Stimulated activated CD4-positive, alpha-beta T cell treated with anti-CD3 and anti-CD28 coated beads, Interleukin-1b, Interleukin-23, amount 100 ng/mL, for 1 hour (primary cell): ENCODE measurements around the gene FAM83F.

ENCODE experiments used
- DNase-seq, 2 donors: peaks; one replicate each; pipeline ENCODE4 v3.0.0-alpha.2; 2020; ENCODE audit warnings: low read depth in 2 of 2

The FAM83F gene

GRCh38 chr22:39965748-39966147 is 29.0 kb upstream of the FAM83F start:
- DNase-seq: no peak

- no peak for DNase-seq
Measured at GRCh38 chr22:39966470-39966869, 28.3 kb upstream of the FAM83F start.

- no peak for DNase-seq
Measured at GRCh38 chr22:39967103-39967829, 27.5 kb upstream of the FAM83F start.

GRCh38 chr22:39967996-39968972 is 26.5 kb upstream of the FAM83F start:
- no peak for DNase-seq

GRCh38 chr22:39970742-39971141 is 24.0 kb upstream of the FAM83F start:
- no peak for DNase-seq

GRCh38 chr22:39972641-39973040 is 22.1 kb upstream of the FAM83F start:
- no peak for DNase-seq

- DNase-seq: no peak
Measured at GRCh38 chr22:39973656-39974055, 21.1 kb upstream of the FAM83F start.

- DNase-seq: no peak
Measured at GRCh38 chr22:39974065-39974464, 20.7 kb upstream of the FAM83F start.

GRCh38 chr22:39979048-39979447 is 15.7 kb upstream of the FAM83F start:
- no peak for DNase-seq

GRCh38 chr22:39979458-39979857 is 15.3 kb upstream of the FAM83F start:
- DNase-seq: no peak

- no peak for DNase-seq
Measured at GRCh38 chr22:39980596-39980995, 14.2 kb upstream of the FAM83F start.

- no peak for DNase-seq
Measured at GRCh38 chr22:39983346-39983745, 11.4 kb upstream of the FAM83F start.

GRCh38 chr22:39984006-39984405 is 10.7 kb upstream of the FAM83F start:
- no peak for DNase-seq

GRCh38 chr22:39984746-39985145 is 10.0 kb upstream of the FAM83F start:
- no peak for DNase-seq

GRCh38 chr22:39985383-39986035 is 9.2 kb upstream of the FAM83F start:
- no peak for DNase-seq

GRCh38 chr22:39988386-39989114 is 6.2 kb upstream of the FAM83F start:
- no peak for DNase-seq

- DNase-seq: no peak
Measured at GRCh38 chr22:39989633-39990032, 5.1 kb upstream of the FAM83F start.

GRCh38 chr22:39990686-39991085 is 4.1 kb upstream of the FAM83F start:
- DNase-seq: no peak

- no peak for DNase-seq
Measured at GRCh38 chr22:39991159-39991860, 3.4 kb upstream of the FAM83F start.

GRCh38 chr22:39992088-39992826 is 2.5 kb upstream of the FAM83F start:
- no peak for DNase-seq
